SU-DHL-6 (cell line): ENCODE data around the gene TXLNB.
A peak's percentile ranks its signal among the peaks of the same experiment; 100 is the strongest.

Experiments used
- H2AFZ ChIP-seq: fragments of 200-600 bp; sonication (generic); 2 replicates; pipeline ENCODE4 v1.6.1; 2014; ENCODE audit warnings: low read depth, mild to moderate bottlenecking, moderate library complexity, mixed read lengths, antibody characterized with exemption, low read length; ENCODE audit not compliant: severe bottlenecking
- H3F3A ChIP-seq: fragments of 200-600 bp; shearing (Covaris generic); 2 replicates; pipeline ENCODE4 v1.6.0; 2016; ENCODE audit warnings: antibody characterized with exemption, mild to moderate bottlenecking; ENCODE audit not compliant: insufficient read depth
- H3K27ac ChIP-seq: fragments of 200-600 bp; sonication (generic); 2 replicates; pipeline ENCODE4 v1.5.1; 2016; ENCODE audit warnings: low read depth, mild to moderate bottlenecking, low read length, moderate library complexity, mixed read lengths
- H3K27me3 ChIP-seq: fragments of 200-600 bp; sonication (generic), shearing (Covaris generic); 2 replicates; pipeline ENCODE4 v1.6.0; 2014; ENCODE audit warnings: mild to moderate bottlenecking, low read length
- H3K36me3 ChIP-seq: fragments of 200-600 bp; sonication (generic); 2 replicates; pipeline ENCODE4 v1.6.1; 2014; ENCODE audit warnings: mild to moderate bottlenecking, low read length, mixed read lengths
- H3K4me2 ChIP-seq: fragments of 300-600, 200-600 bp; shearing (Covaris generic), sonication (generic); 2 replicates; pipeline ENCODE4 v1.6.0; 2014; ENCODE audit warnings: low read length, low read depth, mild to moderate bottlenecking; ENCODE audit not compliant: poor library complexity, severe bottlenecking
- H3K4me3 ChIP-seq: fragments of 200-600 bp; sonication (generic); 2 replicates; pipeline ENCODE4 v1.5.1; 2014; ENCODE audit warnings: antibody characterized with exemption, low read length, mild to moderate bottlenecking, mixed read lengths; ENCODE audit not compliant: insufficient read depth, poor library complexity, severe bottlenecking
- H3K79me2 ChIP-seq: fragments of 200-600 bp; sonication (generic); 2 replicates; pipeline ENCODE4 v1.6.1; 2014; ENCODE audit warnings: mild to moderate bottlenecking, low read length, moderate library complexity; ENCODE audit not compliant: insufficient read depth
- H3K9ac ChIP-seq: fragments of 200-600 bp; sonication (generic); 2 replicates; pipeline ENCODE4 v1.7.0; 2014; ENCODE audit warnings: mild to moderate bottlenecking, low read length
- H3K9me2 ChIP-seq: fragments of 200-600 bp; sonication (generic); replicated peaks from 2 replicates; pipeline ENCODE4 v1.6.1; 2014; ENCODE audit warnings: low read length; ENCODE audit not compliant: insufficient read depth
- H3K9me3 ChIP-seq: fragments of 200-600 bp; sonication (generic); 2 replicates; pipeline ENCODE4 v1.6.1; 2014; ENCODE audit warnings: low read length, mixed read lengths; ENCODE audit not compliant: insufficient read depth
- H4K20me1 ChIP-seq: fragments of 200-600 bp; sonication (generic); 2 replicates; pipeline ENCODE4 v1.6.1; 2014; ENCODE audit warnings: low read depth, mild to moderate bottlenecking, antibody characterized with exemption, low read length, moderate library complexity, mixed read lengths
- CTCF ChIP-seq: fragments of 200-600 bp; sonication (generic); IDR thresholded peaks from one replicate; pipeline ENCODE4 v1.5.1; 2017; ENCODE audit warnings: antibody characterized with exemption, mild to moderate bottlenecking, low read length, moderate library complexity; ENCODE audit not compliant: insufficient read depth, poor library complexity, severe bottlenecking
- EZH2phosphoT487 ChIP-seq: fragments of 200-600 bp; sonication (generic), shearing (Covaris generic); conservative IDR thresholded peaks from 2 replicates; pipeline ENCODE4 v1.6.1; 2018; ENCODE audit warnings: mild to moderate bottlenecking, antibody characterized with exemption, low read length, moderate library complexity, mixed read lengths

TXLNB gene

GRCh38 chr6:139291813-139292619, at the start of gene TXLNB:
TSS of gene TXLNB (minus strand) at chr6:139291998. CDS start at chr6:139288899, 3,099 bp downstream.
- Histone ChIP-seq H3K4me3 (peak within 1 kb of the TSS; percentile 32), H3K4me2 (peak within 1 kb of the TSS; percentile 98), H3K27ac (peak within 1 kb of the TSS; percentile 96)

DNA sequence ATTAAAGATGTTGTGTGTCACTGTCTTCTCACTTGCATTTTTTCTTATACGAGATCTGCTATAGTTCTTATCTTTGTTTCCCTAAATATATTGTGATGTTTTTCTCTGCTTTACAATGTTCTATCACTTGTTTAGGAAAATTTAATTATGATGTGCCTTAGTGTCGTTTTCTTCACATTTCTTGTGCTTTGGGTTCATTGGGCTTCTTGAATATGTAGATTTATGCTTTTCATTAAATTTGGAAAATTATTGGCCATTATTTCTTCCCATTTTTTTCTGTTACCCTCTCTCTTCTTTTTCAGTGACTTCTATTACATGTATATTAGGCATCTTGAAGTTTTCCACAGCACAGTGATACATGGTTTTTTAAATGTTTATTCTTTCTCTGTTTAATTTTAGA, 49.3 kb upstream of the TXLNB start:
- Histone ChIP-seq H3K27me3 (no peaks in the 10 kb centered on the region), H3K79me2 (peaks cover 5% of the 10 kb centered on the region), H3F3A (peaks cover 11% of the 10 kb centered on the region), H3K4me2 (no peak overlapping the region), H3K27ac (no peak overlapping the region), H3K4me3 (no peak overlapping the region), H4K20me1 (no peaks in the 10 kb centered on the region), H3K9me3 (no peaks in the 10 kb centered on the region), H3K36me3 (0 out of 2 replicates have a peak, but pooled peaks cover 3% of the 10 kb centered on the region), H3K9ac (no peak overlapping the region), H3K9me2 (no peaks in the 10 kb centered on the region), H2AFZ (no peak overlapping the region)
- TF ChIP-seq EZH2phosphoT487 (no peak), CTCF (no peak)

More at GRCh38 chr6:139291813-139292619, at the start of gene TXLNB:
- Histone ChIP-seq H2AFZ (no peak within 1 kb of the TSS), H3K79me2 (peaks cover 64% of the 10 kb centered on the region), H3F3A (peaks cover 43% of the 10 kb centered on the region), H3K9ac (peak within 1 kb of the TSS; percentile 51), H3K9me3 (no peaks in the 10 kb centered on the region), H3K27me3 (no peaks in the 10 kb centered on the region), H3K9me2 (no peaks in the 10 kb centered on the region), H3K36me3 (peaks cover 15% of the 10 kb centered on the region), H4K20me1 (no peaks in the 10 kb centered on the region)
- TF ChIP-seq CTCF (no peak), EZH2phosphoT487 (no peak)

DNA sequence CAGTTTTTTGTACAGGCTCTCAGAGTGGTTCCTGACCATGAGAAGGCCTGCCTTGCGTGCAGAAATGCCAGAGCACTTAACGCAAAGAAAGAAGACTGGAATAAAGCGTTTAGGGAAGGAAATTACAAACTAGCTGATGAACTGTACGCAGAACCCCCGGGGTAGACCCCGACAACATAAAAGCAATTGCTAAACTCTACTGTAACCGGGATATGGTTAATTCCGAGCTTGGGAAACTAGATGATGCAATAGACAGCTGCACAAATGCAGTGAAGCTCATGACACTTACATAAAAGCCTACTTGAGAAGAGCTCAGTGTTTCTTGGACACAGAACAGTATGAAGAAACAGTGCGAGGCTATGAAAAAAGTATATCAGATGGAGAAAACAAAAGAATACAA, 47.0 kb upstream of the TXLNB start:
- no peak overlapping the region for H3K4me3 ChIP-seq
- no peak overlapping the region for H3K4me2 ChIP-seq
- H3K9ac ChIP-seq: no peak overlapping the region
- TF ChIP-seq CTCF: no peak
- no peak for TF ChIP-seq EZH2phosphoT487
- H3K9me2 ChIP-seq: no peaks in the 10 kb centered on the region
- H3K27me3 ChIP-seq: no peaks in the 10 kb centered on the region
- H3F3A ChIP-seq: peaks cover 26% of the 10 kb centered on the region
- H4K20me1 ChIP-seq: no peaks in the 10 kb centered on the region
- peaks cover 11% of the 10 kb centered on the region for H3K79me2 ChIP-seq
- H3K36me3 ChIP-seq: 0 out of 2 replicates have a peak, but pooled peaks cover 3% of the 10 kb centered on the region
- no peaks in the 10 kb centered on the region for H3K9me3 ChIP-seq
- H3K27ac ChIP-seq: 0 out of 2 replicates have a peak overlapping the region, but pooled peaks have one; percentile 85
- no peak overlapping the region for H2AFZ ChIP-seq
